ENCODE measurements around the gene HS3ST1. TPM values are rescaled to one million over a fixed set of nuclear protein-coding genes. Genes with fewer than 3 reads are reported as not detected.

The HS3ST1 gene
- total RNA-seq, 1 experiment from 2014 or later: 80.8 TPM

- intact Hi-C loops (cut with micrococcal nuclease; ENCODE audit: unreplicated experiment): no loop called here
- DNase-seq: no peak
- peaks cover 5% of the 10 kb centered on the region for H3K36me3 Mint-ChIP-seq (ENCODE audit: insufficient read depth, unreplicated experiment)
- no peak overlapping the region for H3K27ac Mint-ChIP-seq (ENCODE audit: unreplicated experiment)
- CTCF ChIA-PET: no interaction called here
- H3K4me1 Mint-ChIP-seq (ENCODE audit: low read depth, unreplicated experiment): peaks cover 13% of the 10 kb centered on the region
- no peaks in the 10 kb centered on the region for H3K9me3 Mint-ChIP-seq (ENCODE audit: low read depth, unreplicated experiment)
- no TSS peak for BruUV-seq (replicated peaks)
- no peak for TF ChIP-seq CTCF (IDR thresholded peaks at IDR 0.05; ENCODE audit: unreplicated experiment)
- H3K27me3 Mint-ChIP-seq (ENCODE audit: unreplicated experiment): no peaks in the 10 kb centered on the region
- H3K4me3 Mint-ChIP-seq (ENCODE audit: low read depth, unreplicated experiment): no peak overlapping the region
Observed at GRCh38 chr4:11455201-11455835, 26.6 kb upstream of the HS3ST1 start.

- intact Hi-C loops (cut with micrococcal nuclease; ENCODE audit: unreplicated experiment): no loop called here
- Mint-ChIP-seq H3K36me3 (ENCODE audit: insufficient read depth, unreplicated experiment) (peaks cover 5% of the 10 kb centered on the region), H3K9me3 (ENCODE audit: low read depth, unreplicated experiment) (no peaks in the 10 kb centered on the region), H3K4me3 (ENCODE audit: low read depth, unreplicated experiment) (no peak overlapping the region), H3K27ac (ENCODE audit: unreplicated experiment) (no peak overlapping the region), H3K4me1 (ENCODE audit: low read depth, unreplicated experiment) (peaks cover 13% of the 10 kb centered on the region), H3K27me3 (ENCODE audit: unreplicated experiment) (no peaks in the 10 kb centered on the region)
- DNase-seq: no peak
- no peak for TF ChIP-seq CTCF (IDR thresholded peaks at IDR 0.05; ENCODE audit: unreplicated experiment)
- BruUV-seq (replicated peaks): no TSS peak
- CTCF ChIA-PET: no interaction called here
Observed at GRCh38 chr4:11451716-11452115, 23.0 kb upstream of the HS3ST1 start.

GRCh38 chr4:11446155-11446811 is 17.6 kb upstream of the HS3ST1 start:
- Mint-ChIP-seq H3K27me3 (ENCODE audit: unreplicated experiment) (no peaks in the 10 kb centered on the region), H3K9me3 (ENCODE audit: low read depth, unreplicated experiment) (no peaks in the 10 kb centered on the region), H3K36me3 (ENCODE audit: insufficient read depth, unreplicated experiment) (peaks cover 5% of the 10 kb centered on the region), H3K4me3 (ENCODE audit: low read depth, unreplicated experiment) (no peak overlapping the region), H3K27ac (ENCODE audit: unreplicated experiment) (no peak overlapping the region), H3K4me1 (ENCODE audit: low read depth, unreplicated experiment) (peaks cover 9% of the 10 kb centered on the region)
- no peak for DNase-seq
- BruUV-seq (replicated peaks): no TSS peak
- CTCF ChIA-PET: no interaction called here
- TF ChIP-seq CTCF (IDR thresholded peaks at IDR 0.05; ENCODE audit: unreplicated experiment): no peak
- intact Hi-C loops (cut with micrococcal nuclease; ENCODE audit: unreplicated experiment): no loop called here

- Mint-ChIP-seq H3K27me3 (ENCODE audit: unreplicated experiment) (no peaks in the 10 kb centered on the region), H3K4me1 (ENCODE audit: low read depth, unreplicated experiment) (peaks cover 18% of the 10 kb centered on the region)
- CTCF ChIA-PET: no interaction called here
Observed at GRCh38 chr4:11441194-11441556, 12.5 kb upstream of the HS3ST1 start.

More at GRCh38 chr4:11441194-11441556, 12.5 kb upstream of the HS3ST1 start:
- no peak overlapping the region for H3K4me3 Mint-ChIP-seq (ENCODE audit: low read depth, unreplicated experiment)
- intact Hi-C loops (cut with micrococcal nuclease; ENCODE audit: unreplicated experiment): no loop called here
- H3K36me3 Mint-ChIP-seq (ENCODE audit: insufficient read depth, unreplicated experiment): peaks cover 9% of the 10 kb centered on the region
- H3K27ac Mint-ChIP-seq (ENCODE audit: unreplicated experiment): no peak overlapping the region
- no TSS peak for BruUV-seq (replicated peaks)
- TF ChIP-seq CTCF (IDR thresholded peaks at IDR 0.05; ENCODE audit: unreplicated experiment): no peak
- no peak for DNase-seq
- no peaks in the 10 kb centered on the region for H3K9me3 Mint-ChIP-seq (ENCODE audit: low read depth, unreplicated experiment)
